Measurements from ENCODE around the gene UGT1A4.
"Not testable (repeated sequence)": the region's sequence is repeated elsewhere in the genome, so short reads cannot be mapped to it uniquely, and the experiment has no call there.

UGT1A4 gene

GRCh38 chr2:233728723-233729301 lies 10.3 kb downstream of the UGT1A4 start, which contains the start of gene UGT1A3:
TSS of gene UGT1A3 (plus strand) at chr2:233729042. CDS start at chr2:233729127, 85 bp downstream.
- no peaks in the 10 kb centered on the region for H3K36me3 ChIP-seq (ENCODE audit: control insufficient read depth in 4 of 4, insufficient read depth in 4 of 4, low read length in 3 of 4)
- 92% methylated on average over 8 of the region's 8 CpGs for WGBS (ENCODE audit: insufficient coverage)
- no peak for DNase-seq
- no peak within 1 kb of the TSS for H3K27ac ChIP-seq (ENCODE audit: insufficient read depth in 1 of 2, low read depth in 1 of 2, low read length in 2 of 2, poor library complexity in 1 of 2, severe bottlenecking in 2 of 2)
- ChIA-PET POLR2A (no interaction called here), CTCF (interaction anchor here (1.0 kb wide), 1 partner anchor 37 kb away, joined by 3 read pairs; the partner anchor contains the start of gene UGT1A6)
- H3K4me1 ChIP-seq (ENCODE audit: control extremely low read depth in 1 of 4, control insufficient read depth in 4 of 4, insufficient read depth in 4 of 4, low read length in 3 of 4): no peaks in the 10 kb centered on the region
- peaks cover 0 to 2% (median 0%) of the 10 kb centered on the region in 5 experiments for H3K27me3 ChIP-seq (replicated peaks in 2 of 5; ENCODE audit: control insufficient read depth in 4 of 5, insufficient read depth in 5 of 5, low read length in 4 of 5)
- H3K9me3 ChIP-seq (ENCODE audit: control extremely low read depth in 1 of 5, control insufficient read depth in 4 of 5, insufficient read depth in 2 of 5, low read depth in 1 of 5, low read length in 4 of 5): peaks cover 0 to 2% (median 0%) of the 10 kb centered on the region in 5 experiments
- no peak within 1 kb of the TSS for H3K4me3 ChIP-seq (ENCODE audit: control insufficient read depth in 1 of 7, extremely low read depth in 1 of 7, insufficient read depth in 4 of 7, low read depth in 2 of 7, low read length in 6 of 7)

GRCh38 chr2:233736868-233737653 lies 18.5 kb downstream of the UGT1A4 start:
- CTCF ChIA-PET; H3K27me3 ChIP-seq (replicated peaks in 2 of 5; ENCODE audit: control insufficient read depth in 4 of 5, insufficient read depth in 5 of 5, low read length in 4 of 5); DNase-seq; H3K27ac ChIP-seq (ENCODE audit: insufficient read depth in 1 of 2, low read depth in 1 of 2, low read length in 2 of 2, poor library complexity in 1 of 2, severe bottlenecking in 2 of 2); H3K36me3 ChIP-seq (ENCODE audit: control insufficient read depth in 4 of 4, insufficient read depth in 4 of 4, low read length in 3 of 4); POLR2A ChIA-PET; H3K4me1 ChIP-seq (ENCODE audit: control extremely low read depth in 1 of 4, control insufficient read depth in 4 of 4, insufficient read depth in 4 of 4, low read length in 3 of 4); H3K4me3 ChIP-seq (ENCODE audit: control insufficient read depth in 1 of 7, extremely low read depth in 1 of 7, insufficient read depth in 4 of 7, low read depth in 2 of 7, low read length in 6 of 7); H3K9me3 ChIP-seq (ENCODE audit: control extremely low read depth in 1 of 5, control insufficient read depth in 4 of 5, insufficient read depth in 2 of 5, low read depth in 1 of 5, low read length in 4 of 5): not testable (repeated sequence)
- 96% methylated on average over 12 of the region's 14 CpGs for WGBS (ENCODE audit: insufficient coverage)

- Histone ChIP-seq H3K36me3 (ENCODE audit: control insufficient read depth in 4 of 4, insufficient read depth in 4 of 4, low read length in 3 of 4) (no peaks in the 10 kb centered on the region), H3K27me3 (replicated peaks in 2 of 5; ENCODE audit: control insufficient read depth in 4 of 5, insufficient read depth in 5 of 5, low read length in 4 of 5) (peaks cover 0 to 6% (median 0%) of the 10 kb centered on the region in 5 experiments), H3K4me3 (ENCODE audit: control insufficient read depth in 1 of 7, extremely low read depth in 1 of 7, insufficient read depth in 4 of 7, low read depth in 2 of 7, low read length in 6 of 7) (no peak overlapping the region), H3K4me1 (ENCODE audit: control extremely low read depth in 1 of 4, control insufficient read depth in 4 of 4, insufficient read depth in 4 of 4, low read length in 3 of 4) (no peaks in the 10 kb centered on the region), H3K27ac (ENCODE audit: insufficient read depth in 1 of 2, low read depth in 1 of 2, low read length in 2 of 2, poor library complexity in 1 of 2, severe bottlenecking in 2 of 2) (no peak overlapping the region), H3K9me3 (ENCODE audit: control extremely low read depth in 1 of 5, control insufficient read depth in 4 of 5, insufficient read depth in 2 of 5, low read depth in 1 of 5, low read length in 4 of 5) (peaks cover 0 to 3% (median 0%) of the 10 kb centered on the region in 5 experiments)
- ChIA-PET CTCF (no interaction called here), POLR2A (no interaction called here)
- DNase-seq: no peak
- 100% methylated on average over 1 of the region's 2 CpGs for WGBS (ENCODE audit: insufficient coverage)
These were observed 22.3 kb downstream of the UGT1A4 start for GRCh38 chr2:233740870-233741269.

GRCh38 chr2:233743464-233744259 lies 25.1 kb downstream of the UGT1A4 start:
- no peak overlapping the region for H3K27ac ChIP-seq (ENCODE audit: insufficient read depth in 1 of 2, low read depth in 1 of 2, low read length in 2 of 2, poor library complexity in 1 of 2, severe bottlenecking in 2 of 2)
- DNase-seq: no peak
- POLR2A ChIA-PET: no interaction called here
- 97% methylated on average over 35 of the region's 46 CpGs for WGBS (ENCODE audit: insufficient coverage)
- no peak overlapping the region for H3K4me3 ChIP-seq (ENCODE audit: control insufficient read depth in 1 of 7, extremely low read depth in 1 of 7, insufficient read depth in 4 of 7, low read depth in 2 of 7, low read length in 6 of 7)
- peaks cover 0 to 12% (median 2%) of the 10 kb centered on the region in 5 experiments for H3K27me3 ChIP-seq (replicated peaks in 2 of 5; ENCODE audit: control insufficient read depth in 4 of 5, insufficient read depth in 5 of 5, low read length in 4 of 5)
- CTCF ChIA-PET: no interaction called here
- H3K9me3 ChIP-seq (ENCODE audit: control extremely low read depth in 1 of 5, control insufficient read depth in 4 of 5, insufficient read depth in 2 of 5, low read depth in 1 of 5, low read length in 4 of 5): peaks cover 0 to 1% (median 0%) of the 10 kb centered on the region in 5 experiments
- no peaks in the 10 kb centered on the region for H3K4me1 ChIP-seq (ENCODE audit: control extremely low read depth in 1 of 4, control insufficient read depth in 4 of 4, insufficient read depth in 4 of 4, low read length in 3 of 4)
- no peaks in the 10 kb centered on the region for H3K36me3 ChIP-seq (ENCODE audit: control insufficient read depth in 4 of 4, insufficient read depth in 4 of 4, low read length in 3 of 4)

GRCh38 chr2:233745073-233745755 lies 26.7 kb downstream of the UGT1A4 start:
- CTCF ChIA-PET: no interaction called here
- H3K27ac ChIP-seq (ENCODE audit: insufficient read depth in 1 of 2, low read depth in 1 of 2, low read length in 2 of 2, poor library complexity in 1 of 2, severe bottlenecking in 2 of 2): no peak overlapping the region
- H3K36me3 ChIP-seq (ENCODE audit: control insufficient read depth in 4 of 4, insufficient read depth in 4 of 4, low read length in 3 of 4): no peaks in the 10 kb centered on the region
- 93% methylated on average over 2 of the region's 5 CpGs for WGBS (ENCODE audit: insufficient coverage)
- no peaks in the 10 kb centered on the region for H3K4me1 ChIP-seq (ENCODE audit: control extremely low read depth in 1 of 4, control insufficient read depth in 4 of 4, insufficient read depth in 4 of 4, low read length in 3 of 4)
- H3K27me3 ChIP-seq (replicated peaks in 2 of 5; ENCODE audit: control insufficient read depth in 4 of 5, insufficient read depth in 5 of 5, low read length in 4 of 5): peaks cover 0 to 12% (median 2%) of the 10 kb centered on the region in 5 experiments
- DNase-seq: no peak
- H3K9me3 ChIP-seq (ENCODE audit: control extremely low read depth in 1 of 5, control insufficient read depth in 4 of 5, insufficient read depth in 2 of 5, low read depth in 1 of 5, low read length in 4 of 5): peaks cover 0 to 1% (median 0%) of the 10 kb centered on the region in 5 experiments
- H3K4me3 ChIP-seq (ENCODE audit: control insufficient read depth in 1 of 7, extremely low read depth in 1 of 7, insufficient read depth in 4 of 7, low read depth in 2 of 7, low read length in 6 of 7): no peak overlapping the region
- POLR2A ChIA-PET: no interaction called here

- H3K4me1 ChIP-seq (ENCODE audit: control extremely low read depth in 1 of 4, control insufficient read depth in 4 of 4, insufficient read depth in 4 of 4, low read length in 3 of 4); H3K27ac ChIP-seq (ENCODE audit: insufficient read depth in 1 of 2, low read depth in 1 of 2, low read length in 2 of 2, poor library complexity in 1 of 2, severe bottlenecking in 2 of 2); H3K4me3 ChIP-seq (ENCODE audit: control insufficient read depth in 1 of 7, extremely low read depth in 1 of 7, insufficient read depth in 4 of 7, low read depth in 2 of 7, low read length in 6 of 7); POLR2A ChIA-PET; CTCF ChIA-PET; DNase-seq; H3K36me3 ChIP-seq (ENCODE audit: control insufficient read depth in 4 of 4, insufficient read depth in 4 of 4, low read length in 3 of 4); H3K9me3 ChIP-seq (ENCODE audit: control extremely low read depth in 1 of 5, control insufficient read depth in 4 of 5, insufficient read depth in 2 of 5, low read depth in 1 of 5, low read length in 4 of 5): not testable (repeated sequence)
- peaks cover 0 to 12% (median 2%) of the 10 kb centered on the region in 5 experiments for H3K27me3 ChIP-seq (replicated peaks in 2 of 5; ENCODE audit: control insufficient read depth in 4 of 5, insufficient read depth in 5 of 5, low read length in 4 of 5)
- 89% methylated on average over 2 of the region's 2 CpGs for WGBS (ENCODE audit: insufficient coverage)
These were observed 27.3 kb downstream of the UGT1A4 start for GRCh38 chr2:233745838-233746237.

All from common myeloid progenitor, CD34-positive (primary cell).